Breast epithelium (tissue), 3 donors: Measurements from ENCODE around the gene BTF3.

Source experiments
- POLR2A ChIP-seq: fragments of 450-650 bp; IDR thresholded peaks from one replicate; pipeline ENCODE4 v1.6.1; 2016; ENCODE audit warnings: antibody characterized with exemption, mild to moderate bottlenecking, moderate library complexity
- POLR2AphosphoS5 ChIP-seq, 3 donors: sonication (generic); formaldehyde crosslinking; IDR thresholded peaks; one replicate each; pipeline ENCODE4 v1.6.1; 2017; ENCODE audit warnings: antibody characterized with exemption in 3 of 3
- TF ChIP-seq, protein P1 (sequence below), 3 donors: fragments of 450-650 bp; IDR thresholded peaks; one replicate each; pipeline ENCODE4 v1.5.1; 2016 to 2017; ENCODE audit warnings: antibody characterized with exemption in 3 of 3, mild to moderate bottlenecking in 3 of 3, moderate library complexity in 3 of 3

GRCh38 chr5:73519531-73520283 lies 21.5 kb downstream of the BTF3 start:
- TF ChIP-seq, protein P1, sequence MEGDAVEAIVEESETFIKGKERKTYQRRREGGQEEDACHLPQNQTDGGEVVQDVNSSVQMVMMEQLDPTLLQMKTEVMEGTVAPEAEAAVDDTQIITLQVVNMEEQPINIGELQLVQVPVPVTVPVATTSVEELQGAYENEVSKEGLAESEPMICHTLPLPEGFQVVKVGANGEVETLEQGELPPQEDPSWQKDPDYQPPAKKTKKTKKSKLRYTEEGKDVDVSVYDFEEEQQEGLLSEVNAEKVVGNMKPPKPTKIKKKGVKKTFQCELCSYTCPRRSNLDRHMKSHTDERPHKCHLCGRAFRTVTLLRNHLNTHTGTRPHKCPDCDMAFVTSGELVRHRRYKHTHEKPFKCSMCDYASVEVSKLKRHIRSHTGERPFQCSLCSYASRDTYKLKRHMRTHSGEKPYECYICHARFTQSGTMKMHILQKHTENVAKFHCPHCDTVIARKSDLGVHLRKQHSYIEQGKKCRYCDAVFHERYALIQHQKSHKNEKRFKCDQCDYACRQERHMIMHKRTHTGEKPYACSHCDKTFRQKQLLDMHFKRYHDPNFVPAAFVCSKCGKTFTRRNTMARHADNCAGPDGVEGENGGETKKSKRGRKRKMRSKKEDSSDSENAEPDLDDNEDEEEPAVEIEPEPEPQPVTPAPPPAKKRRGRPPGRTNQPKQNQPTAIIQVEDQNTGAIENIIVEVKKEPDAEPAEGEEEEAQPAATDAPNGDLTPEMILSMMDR (IDR thresholded peaks at IDR 0.05): peak in 2 of 3 donors; percentile 79 to 82
- TF ChIP-seq POLR2A (no peak), POLR2AphosphoS5 (IDR thresholded peaks at IDR 0.05) (no peak)
